NT2/D1 (cell line): ENCODE data around the gene HLA-DMA.

Source experiments
- YY1 ChIP-seq: IDR thresholded peaks from 2 replicates; pipeline ENCODE4 v1.6.1; 2011; ENCODE audit not compliant: insufficient read length, insufficient read depth
- ZNF274 ChIP-seq: IDR thresholded peaks from 2 replicates; pipeline ENCODE4 v1.6.1; 2011; ENCODE audit warnings: mild to moderate bottlenecking, low read depth, low read length

DNA sequence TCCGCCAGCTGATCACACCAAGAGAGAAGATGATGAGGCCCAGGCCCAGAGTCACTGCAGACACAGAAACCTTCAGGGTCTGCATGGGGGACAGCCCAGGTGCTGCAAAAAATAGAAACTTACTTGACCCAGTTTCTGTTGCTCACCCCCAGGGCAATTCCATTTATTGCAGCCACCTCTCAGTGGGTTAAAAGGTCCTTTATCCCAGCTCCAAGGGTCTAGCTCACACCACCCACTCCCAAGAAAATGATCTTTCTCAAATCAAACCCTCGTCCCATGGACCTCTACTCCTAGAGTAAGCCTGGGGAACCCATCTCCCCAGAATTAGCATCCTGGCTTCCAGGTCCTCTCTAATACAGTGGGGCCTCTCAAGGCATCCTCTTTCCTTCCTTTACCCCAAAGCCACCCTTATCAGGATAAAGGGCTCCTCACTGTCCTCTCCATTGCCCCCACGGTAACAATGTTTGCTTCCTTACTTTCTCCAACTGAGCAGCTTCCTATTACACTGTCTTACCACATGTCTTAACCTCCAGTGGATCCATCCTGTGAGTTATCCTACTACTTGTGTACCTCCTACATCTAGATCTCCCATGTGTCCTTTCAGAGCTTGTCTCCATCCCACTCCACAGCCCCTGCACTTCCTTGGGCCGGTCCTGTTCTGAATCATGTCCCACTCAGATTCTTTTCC, 17.2 kb downstream of the HLA-DMA start:
- no peak for TF ChIP-seq ZNF274
- TF ChIP-seq YY1 = no peak
